K562 (cell line): Measurements from ENCODE around the gene LCE1A. TPM values are rescaled to one million over a fixed set of nuclear protein-coding genes. Genes with fewer than 3 reads are reported as not detected.

Experiments
- SRF ChIP-seq, 2 experiments: fragments of 250-450, 450-650 bp in 1 of 2; sonication (Bioruptor Pico) in 1 of 2; sonication (generic) in 1 of 2; formaldehyde crosslinking; IDR thresholded peaks; 2 replicates each; pipeline versions ENCODE4 v1.5.0 to v1.5.1; 2020 to 2022; ENCODE audit warnings: mild to moderate bottlenecking in 1 of 2, missing genetic modification reagents in 1 of 2
- ZNF318 ChIP-seq, 2 experiments: fragments of 450-650 bp; IDR thresholded peaks; 2 replicates each; pipeline ENCODE4 v1.6.1; 2016; ENCODE audit warnings: mild to moderate bottlenecking in 2 of 2, borderline replicate concordance in 1 of 2, low read depth in 1 of 2, moderate library complexity in 1 of 2
- polyA plus RNA-seq, 8 experiments: library from polyadenylated mRNA; depleted of rRNA in 4 of 8; stranded (reverse) in 5 of 8; unstranded in 3 of 8; fragments of >200 nt; fragmentation: Nextera tagmentation in 2 of 8; fragmentation: Illumina TruSeq in 1 of 8; extraction: Ambion mirVana in 2 of 8; extraction: Trizol in 1 of 8; gene quantifications; 2 replicates each; pipeline versions ENCODE4 v1.2.1 to v1.2.3, GENCODE V29; 2011 to 2014; ENCODE audit warnings: inconsistent platforms in 1 of 8, missing spikeins in 1 of 8
- total RNA-seq, 7 experiments: library from RNA; depleted of rRNA in 6 of 7; stranded (reverse); fragments of >200 nt in 6 of 7; fragmentation: Illumina TruSeq in 2 of 7; extraction: Trizol in 2 of 7; gene quantifications; 2 replicates each; pipeline versions ENCODE4 v1.2.1 to v1.2.3, GENCODE V29; 2011 to 2021; ENCODE audit warnings: low replicate concordance in 1 of 7
- TF ChIP-seq, protein P1 (sequence below), 2 experiments: fragments of 450-650 bp; formaldehyde crosslinking in 1 of 2; IDR thresholded peaks; 2 replicates each; pipeline versions ENCODE4 v1.4.0 to v1.6.1; 2014 to 2020; ENCODE audit warnings: mild to moderate bottlenecking in 2 of 2, borderline replicate concordance in 1 of 2, low read depth in 1 of 2

LCE1A gene
- total and polyA plus RNA-seq, 9 of the 15 experiments (the other 6 are each of a cell fraction or from before 2014, with no cell fraction given), result not detected

GRCh38 chr1:152783095-152783494 is 44.2 kb upstream of the LCE1A start (continued):
- TF ChIP-seq, protein P1, sequence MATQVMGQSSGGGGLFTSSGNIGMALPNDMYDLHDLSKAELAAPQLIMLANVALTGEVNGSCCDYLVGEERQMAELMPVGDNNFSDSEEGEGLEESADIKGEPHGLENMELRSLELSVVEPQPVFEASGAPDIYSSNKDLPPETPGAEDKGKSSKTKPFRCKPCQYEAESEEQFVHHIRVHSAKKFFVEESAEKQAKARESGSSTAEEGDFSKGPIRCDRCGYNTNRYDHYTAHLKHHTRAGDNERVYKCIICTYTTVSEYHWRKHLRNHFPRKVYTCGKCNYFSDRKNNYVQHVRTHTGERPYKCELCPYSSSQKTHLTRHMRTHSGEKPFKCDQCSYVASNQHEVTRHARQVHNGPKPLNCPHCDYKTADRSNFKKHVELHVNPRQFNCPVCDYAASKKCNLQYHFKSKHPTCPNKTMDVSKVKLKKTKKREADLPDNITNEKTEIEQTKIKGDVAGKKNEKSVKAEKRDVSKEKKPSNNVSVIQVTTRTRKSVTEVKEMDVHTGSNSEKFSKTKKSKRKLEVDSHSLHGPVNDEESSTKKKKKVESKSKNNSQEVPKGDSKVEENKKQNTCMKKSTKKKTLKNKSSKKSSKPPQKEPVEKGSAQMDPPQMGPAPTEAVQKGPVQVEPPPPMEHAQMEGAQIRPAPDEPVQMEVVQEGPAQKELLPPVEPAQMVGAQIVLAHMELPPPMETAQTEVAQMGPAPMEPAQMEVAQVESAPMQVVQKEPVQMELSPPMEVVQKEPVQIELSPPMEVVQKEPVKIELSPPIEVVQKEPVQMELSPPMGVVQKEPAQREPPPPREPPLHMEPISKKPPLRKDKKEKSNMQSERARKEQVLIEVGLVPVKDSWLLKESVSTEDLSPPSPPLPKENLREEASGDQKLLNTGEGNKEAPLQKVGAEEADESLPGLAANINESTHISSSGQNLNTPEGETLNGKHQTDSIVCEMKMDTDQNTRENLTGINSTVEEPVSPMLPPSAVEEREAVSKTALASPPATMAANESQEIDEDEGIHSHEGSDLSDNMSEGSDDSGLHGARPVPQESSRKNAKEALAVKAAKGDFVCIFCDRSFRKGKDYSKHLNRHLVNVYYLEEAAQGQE (IDR thresholded peaks at IDR 0.05; ENCODE audit: borderline replicate concordance), result no peak
- TF ChIP-seq, protein P1 (CRISPR knock-in tag; IDR thresholded peaks at IDR 0.05; ENCODE audit: low read depth), result no peak
- TF ChIP-seq SRF (CRISPR knock-in tag; IDR thresholded peaks at IDR 0.05) (no peak), ZNF318 (IDR thresholded peaks at IDR 0.05; ENCODE audit: borderline replicate concordance in 1 of 2, low read depth in 1 of 2) (no peak)
